ENCODE results near the gene HIP1. TPM values are rescaled to one million over a fixed set of nuclear protein-coding genes. Genes with fewer than 3 reads are reported as not detected.

HIP1 gene
- total RNA-seq, 2 donors from 2014 or later, result 9.8 to 40.8 TPM

- Histone ChIP-seq H3K9me3 (no peaks in the 10 kb centered on the region), H3K4me1 (replicated peaks) (no peaks in the 10 kb centered on the region), H3K27me3 (replicated peaks; ENCODE audit: insufficient read depth) (no peaks in the 10 kb centered on the region), H3K4me3 (no peak overlapping the region), H3K27ac (no peak overlapping the region), H3K36me3 (no peaks in the 10 kb centered on the region)
- WGBS, result 92% methylated on average over 18 of the region's 18 CpGs
- intact Hi-C loops (cut with DNase I), result no loop called here
- DNase-seq (ENCODE audit: low spot score), result no peak
- TF ChIP-seq CTCF (IDR thresholded peaks at IDR 0.05), result no peak
- no peak for TF ChIP-seq POLR2AphosphoS5 (IDR thresholded peaks at IDR 0.05)
- no peak for TF ChIP-seq POLR2A (IDR thresholded peaks at IDR 0.05)
Measured at GRCh38 chr7:75536940-75537538, 201.7 kb downstream of the HIP1 start.

- no peaks in the 10 kb centered on the region for H3K36me3 ChIP-seq
- no peaks in the 10 kb centered on the region for H3K9me3 ChIP-seq
- H3K4me1 ChIP-seq (replicated peaks), result no peaks in the 10 kb centered on the region
- no peak overlapping the region for H3K27ac ChIP-seq
- intact Hi-C loops (cut with DNase I), result no loop called here
- no peak for DNase-seq (ENCODE audit: low spot score)
- H3K4me3 ChIP-seq, result no peak overlapping the region
- 95% methylated on average over 4 of the region's 4 CpGs for WGBS
- H3K27me3 ChIP-seq (replicated peaks; ENCODE audit: insufficient read depth), result no peaks in the 10 kb centered on the region
- TF ChIP-seq POLR2AphosphoS5 (IDR thresholded peaks at IDR 0.05) (no peak), CTCF (IDR thresholded peaks at IDR 0.05) (no peak), POLR2A (IDR thresholded peaks at IDR 0.05) (no peak)
Measured at GRCh38 chr7:75536491-75536890, 202.2 kb downstream of the HIP1 start.

- H3K4me1 ChIP-seq (replicated peaks), result no peaks in the 10 kb centered on the region
- intact Hi-C loops (cut with DNase I), result no loop called here
- no peaks in the 10 kb centered on the region for H3K9me3 ChIP-seq
- H3K36me3 ChIP-seq, result no peaks in the 10 kb centered on the region
- no peak overlapping the region for H3K4me3 ChIP-seq
- no peaks in the 10 kb centered on the region for H3K27me3 ChIP-seq (replicated peaks; ENCODE audit: insufficient read depth)
- DNase-seq (ENCODE audit: low spot score), result no peak
- no peak overlapping the region for H3K27ac ChIP-seq
- WGBS, result 67% methylated on average over 8 of the region's 8 CpGs
- TF ChIP-seq CTCF (IDR thresholded peaks at IDR 0.05) (no peak), POLR2AphosphoS5 (IDR thresholded peaks at IDR 0.05) (no peak), POLR2A (IDR thresholded peaks at IDR 0.05) (no peak)
Measured at GRCh38 chr7:75534727-75535307, 203.9 kb downstream of the HIP1 start.

GRCh38 chr7:75533926-75534325 is 204.8 kb downstream of the HIP1 start:
- WGBS, result 96% methylated on average over 6 of the region's 6 CpGs
- Histone ChIP-seq H3K4me1 (replicated peaks) (no peaks in the 10 kb centered on the region), H3K36me3 (no peaks in the 10 kb centered on the region), H3K27me3 (replicated peaks; ENCODE audit: insufficient read depth) (no peaks in the 10 kb centered on the region), H3K4me3 (no peak overlapping the region), H3K9me3 (no peaks in the 10 kb centered on the region), H3K27ac (no peak overlapping the region)
- intact Hi-C loops (cut with DNase I), result no loop called here
- TF ChIP-seq CTCF (IDR thresholded peaks at IDR 0.05), result no peak
- no peak for TF ChIP-seq POLR2A (IDR thresholded peaks at IDR 0.05)
- TF ChIP-seq POLR2AphosphoS5 (IDR thresholded peaks at IDR 0.05), result no peak
- no peak for DNase-seq (ENCODE audit: low spot score)

DNA sequence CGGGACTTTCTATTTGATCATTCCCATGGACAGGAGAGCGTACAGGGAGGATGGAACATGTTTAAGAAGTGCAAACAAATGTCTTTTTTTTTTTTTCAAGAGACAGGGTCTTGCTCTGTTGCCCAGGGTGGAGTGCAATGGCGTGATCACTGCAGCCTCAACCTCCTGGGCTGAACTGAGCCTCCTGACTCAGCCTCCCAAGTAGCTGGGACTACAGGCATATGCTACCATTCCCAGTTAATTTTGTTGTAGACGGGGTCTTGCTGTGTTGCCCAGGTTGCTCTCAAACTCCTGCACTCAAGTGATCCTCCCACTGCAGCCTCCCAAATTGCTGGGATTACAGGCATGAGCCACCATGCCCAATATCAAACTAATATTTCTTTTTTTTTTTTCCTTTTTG is 206.1 kb downstream of the HIP1 start:
- no peak overlapping the region for H3K27ac ChIP-seq
- no peaks in the 10 kb centered on the region for H3K4me1 ChIP-seq (replicated peaks)
- no peak overlapping the region for H3K4me3 ChIP-seq
- WGBS, result 90% methylated on average over 4 of the region's 4 CpGs
- no peak for TF ChIP-seq POLR2AphosphoS5 (IDR thresholded peaks at IDR 0.05)
- TF ChIP-seq POLR2A (IDR thresholded peaks at IDR 0.05), result no peak
- intact Hi-C loops (cut with DNase I), result no loop called here
- no peaks in the 10 kb centered on the region for H3K9me3 ChIP-seq
- no peaks in the 10 kb centered on the region for H3K36me3 ChIP-seq
- no peaks in the 10 kb centered on the region for H3K27me3 ChIP-seq (replicated peaks; ENCODE audit: insufficient read depth)
- no peak for DNase-seq (ENCODE audit: low spot score)

Data from prostate gland (tissue), 2 donors.